NCI-H524 (cell line): Measurements from ENCODE around the gene WNT9A.

Experiments
- DNase-seq, 2 experiments: peaks; one replicate each; lab custom pipeline; 2025; lab: John Stamatoyannopoulos, UW

WNT9A gene

GRCh38 chr1:227941509-227942020 lies 6.2 kb downstream of the WNT9A start:
- peak in 1 of 2 experiments; percentile 28 for DNase-seq

- DNase-seq, result no peak
Measured at GRCh38 chr1:227940791-227941241, 6.9 kb downstream of the WNT9A start.

GRCh38 chr1:227939791-227940771 lies 7.7 kb downstream of the WNT9A start:
- no peak for DNase-seq

- no peak for DNase-seq
Measured at GRCh38 chr1:227938911-227939790, 8.6 kb downstream of the WNT9A start.

- DNase-seq, result no peak
Measured at GRCh38 chr1:227938276-227938675, 9.5 kb downstream of the WNT9A start.

- no peak for DNase-seq
Measured at GRCh38 chr1:227937838-227938145, 9.9 kb downstream of the WNT9A start.

GRCh38 chr1:227937031-227937837 lies 10.5 kb downstream of the WNT9A start:
- DNase-seq, result no peak

GRCh38 chr1:227935826-227936225 lies 11.9 kb downstream of the WNT9A start:
- DNase-seq, result no peak

GRCh38 chr1:227934476-227935313 lies 13.0 kb downstream of the WNT9A start:
- no peak for DNase-seq

GRCh38 chr1:227929751-227930472 lies 17.8 kb downstream of the WNT9A start:
- DNase-seq, result no peak

GRCh38 chr1:227928811-227929375 lies 18.8 kb downstream of the WNT9A start:
- DNase-seq, result peak in 1 of 2 experiments; percentile 14

GRCh38 chr1:227927971-227928741 lies 19.6 kb downstream of the WNT9A start:
- DNase-seq, result no peak

GRCh38 chr1:227926896-227927885 lies 20.5 kb downstream of the WNT9A start:
- no peak for DNase-seq

GRCh38 chr1:227926216-227926791 lies 21.4 kb downstream of the WNT9A start:
- DNase-seq, result no peak

- no peak for DNase-seq
Measured at GRCh38 chr1:227925582-227926198, 22.0 kb downstream of the WNT9A start.

GRCh38 chr1:227924833-227925574 lies 22.7 kb downstream of the WNT9A start:
- no peak for DNase-seq
